Measurements from ENCODE around the gene PPM1H.

The PPM1H gene

DNA sequence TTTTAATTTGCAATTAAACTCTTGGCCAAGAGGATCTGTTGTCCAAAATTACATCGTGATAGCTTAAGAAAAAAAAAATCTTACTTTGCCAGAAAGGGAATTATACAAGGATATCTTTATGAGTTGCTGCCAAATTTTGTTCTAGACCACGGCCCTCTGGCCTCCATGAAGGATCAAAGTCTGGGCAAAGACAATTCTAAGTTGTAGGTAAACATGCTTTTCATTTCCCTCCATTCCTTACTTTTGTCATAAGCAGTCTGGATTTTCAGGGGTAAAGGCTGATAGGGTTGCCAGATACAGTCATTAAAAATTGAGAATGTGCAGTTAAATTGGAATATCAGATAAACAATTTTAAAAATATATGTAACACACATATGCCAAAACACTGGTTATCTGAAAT lies 333.2 kb downstream of the PPM1H start:
- TF ChIP-seq, protein P1, sequence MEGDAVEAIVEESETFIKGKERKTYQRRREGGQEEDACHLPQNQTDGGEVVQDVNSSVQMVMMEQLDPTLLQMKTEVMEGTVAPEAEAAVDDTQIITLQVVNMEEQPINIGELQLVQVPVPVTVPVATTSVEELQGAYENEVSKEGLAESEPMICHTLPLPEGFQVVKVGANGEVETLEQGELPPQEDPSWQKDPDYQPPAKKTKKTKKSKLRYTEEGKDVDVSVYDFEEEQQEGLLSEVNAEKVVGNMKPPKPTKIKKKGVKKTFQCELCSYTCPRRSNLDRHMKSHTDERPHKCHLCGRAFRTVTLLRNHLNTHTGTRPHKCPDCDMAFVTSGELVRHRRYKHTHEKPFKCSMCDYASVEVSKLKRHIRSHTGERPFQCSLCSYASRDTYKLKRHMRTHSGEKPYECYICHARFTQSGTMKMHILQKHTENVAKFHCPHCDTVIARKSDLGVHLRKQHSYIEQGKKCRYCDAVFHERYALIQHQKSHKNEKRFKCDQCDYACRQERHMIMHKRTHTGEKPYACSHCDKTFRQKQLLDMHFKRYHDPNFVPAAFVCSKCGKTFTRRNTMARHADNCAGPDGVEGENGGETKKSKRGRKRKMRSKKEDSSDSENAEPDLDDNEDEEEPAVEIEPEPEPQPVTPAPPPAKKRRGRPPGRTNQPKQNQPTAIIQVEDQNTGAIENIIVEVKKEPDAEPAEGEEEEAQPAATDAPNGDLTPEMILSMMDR (IDR thresholded peaks at IDR 0.05; ENCODE audit: insufficient read depth, low read depth, low read length, missing control alignments), result no peak
- no peak for DNase-seq (ENCODE audit: low read depth)
- H3K4me3 ChIP-seq (ENCODE audit: low read length), result peak overlapping the region; percentile 70

DNA sequence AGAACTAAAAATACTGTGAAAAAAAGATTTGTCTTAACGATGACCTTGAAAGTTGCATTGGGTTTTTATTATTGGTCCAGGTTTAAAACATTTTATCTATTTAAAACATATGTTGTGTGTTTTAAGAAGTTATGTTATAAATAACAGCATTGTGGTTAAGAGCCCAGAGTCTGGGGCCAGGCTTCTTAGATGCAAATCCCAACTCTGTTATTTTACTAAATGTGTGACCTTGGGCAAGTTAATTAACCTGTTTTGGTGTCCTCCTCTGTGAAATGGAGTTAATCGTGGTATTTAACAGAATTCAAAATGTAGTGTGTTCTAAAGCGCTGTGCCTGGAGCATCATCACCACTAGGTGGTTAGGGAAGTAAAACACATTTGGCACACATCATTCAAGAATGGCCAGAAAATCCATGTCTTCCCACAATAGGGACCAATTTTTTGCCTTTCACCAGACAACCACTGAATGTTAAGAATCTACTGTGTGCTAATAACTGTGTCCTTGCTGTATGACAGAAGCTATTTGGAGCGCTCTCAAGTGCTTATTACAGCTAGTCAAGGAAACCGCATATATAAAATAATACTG lies 335.0 kb downstream of the PPM1H start:
- TF ChIP-seq, protein P1 (IDR thresholded peaks at IDR 0.05; ENCODE audit: insufficient read depth, low read depth, low read length, missing control alignments), result peak; percentile 33
- DNase-seq (ENCODE audit: low read depth), result no peak
- H3K4me3 ChIP-seq (ENCODE audit: low read length), result no peak overlapping the region

DNA sequence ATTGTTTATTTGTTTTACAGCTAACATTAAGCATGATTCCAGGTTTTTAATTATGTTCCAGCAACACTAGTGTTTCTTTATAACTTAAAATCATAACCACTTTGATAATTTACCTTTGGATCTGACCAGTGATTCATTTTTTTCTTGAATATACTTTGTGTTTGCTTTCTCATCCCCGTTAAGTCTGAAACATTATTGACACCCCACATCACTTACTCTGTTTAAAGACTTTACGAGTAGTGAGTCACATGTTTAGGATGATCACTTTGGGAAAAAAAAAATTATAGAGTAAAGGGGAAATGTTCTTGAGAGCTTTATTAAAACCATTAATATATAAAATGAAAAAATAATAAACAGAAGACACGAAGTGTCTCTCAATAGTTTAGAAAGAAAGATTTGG lies 336.1 kb downstream of the PPM1H start:
- DNase-seq (ENCODE audit: low read depth), result no peak
- TF ChIP-seq, protein P1 (IDR thresholded peaks at IDR 0.05; ENCODE audit: insufficient read depth, low read depth, low read length, missing control alignments), result no peak

DNA sequence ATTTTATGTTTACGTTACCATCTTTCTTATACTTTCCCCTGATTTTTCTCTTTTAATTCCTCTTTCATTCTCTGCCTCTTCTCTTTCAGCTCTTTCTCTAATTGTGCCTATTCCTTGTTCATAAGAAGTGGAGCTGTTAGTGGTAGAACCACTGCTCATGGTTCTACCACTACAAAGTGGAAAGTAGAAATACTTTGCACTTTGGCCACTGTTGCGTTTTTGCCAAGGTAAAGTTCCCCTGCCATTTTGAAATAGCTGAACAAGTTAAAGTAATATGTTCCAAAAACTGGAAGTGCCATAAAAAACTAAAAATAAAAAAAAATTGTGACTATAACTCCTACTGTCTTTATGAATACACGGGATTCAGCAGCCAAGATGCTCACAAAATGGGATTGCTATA lies 337.7 kb downstream of the PPM1H start:
- no peak for DNase-seq (ENCODE audit: low read depth)
- TF ChIP-seq, protein P1 (IDR thresholded peaks at IDR 0.05; ENCODE audit: insufficient read depth, low read depth, low read length, missing control alignments), result no peak
- H3K4me3 ChIP-seq (ENCODE audit: low read length), result no peak overlapping the region

More for the DNA sequence above, 336.1 kb downstream of the PPM1H start:
- no peak overlapping the region for H3K4me3 ChIP-seq (ENCODE audit: low read length)

Measured in epithelial cell of esophagus (primary cell).